GM12891 (cell line): ENCODE results near the gene ADAMTS19.

ENCODE experiments used
- DNase-seq: peaks from one replicate; pipeline ENCODE4 v3.0.0; 2011; ENCODE audit warnings: low spot score; ENCODE audit not compliant: insufficient read length
- FAIRE-seq: peaks from 2 replicates; lab custom pipeline; 2011; peaks lifted over from hg19 to GRCh38; lab: Jason Lieb, UNC
- PAX5 ChIP-seq: IDR thresholded peaks from 2 replicates; pipeline ENCODE4 v1.6.1; 2011; ENCODE audit warnings: low read length, moderate library complexity, mild to moderate bottlenecking; ENCODE audit not compliant: insufficient read depth, severe bottlenecking
- POLR2A ChIP-seq: IDR thresholded peaks from 2 replicates; pipeline ENCODE4 v1.6.1; 2011; ENCODE audit warnings: low read depth, low read length, control low read depth
- POLR2AphosphoS5 ChIP-seq: IDR thresholded peaks from 2 replicates; pipeline ENCODE4 v1.6.1; 2011; ENCODE audit warnings: low read depth, low read length, control low read depth
- POU2F2 ChIP-seq: IDR thresholded peaks from 2 replicates; pipeline ENCODE4 v1.6.1; 2011; ENCODE audit warnings: low read depth, mild to moderate bottlenecking, control low read depth, low read length, moderate library complexity
- SPI1 ChIP-seq: IDR thresholded peaks from 2 replicates; pipeline ENCODE4 v1.6.1; 2011; ENCODE audit warnings: low read depth, low read length, control low read depth
- TAF1 ChIP-seq: IDR thresholded peaks from 2 replicates; pipeline ENCODE4 v1.6.1; 2011; ENCODE audit warnings: low read depth, low read length, control low read depth

The ADAMTS19 gene

GRCh38 chr5:129656952-129657351 is 196.9 kb downstream of the ADAMTS19 start:
- TF ChIP-seq TAF1 = no peak
- DNase-seq (no peak), FAIRE-seq (no peak)

GRCh38 chr5:129658801-129659200 is 198.7 kb downstream of the ADAMTS19 start:
- FAIRE-seq = no peak

GRCh38 chr5:129661366-129662035 is 201.4 kb downstream of the ADAMTS19 start:
- FAIRE-seq (no peak), DNase-seq (no peak)
- TF ChIP-seq SPI1 (no peak), TAF1 (no peak), POU2F2 (no peak), PAX5 (no peak), POLR2AphosphoS5 (no peak), POLR2A (no peak)

More at GRCh38 chr5:129658801-129659200, 198.7 kb downstream of the ADAMTS19 start:
- no peak for TF ChIP-seq PAX5
- no peak for TF ChIP-seq POU2F2
- no peak for TF ChIP-seq SPI1
- TF ChIP-seq POLR2A = no peak
- no peak for TF ChIP-seq POLR2AphosphoS5
- TF ChIP-seq TAF1 = no peak
- no peak for DNase-seq

DNA sequence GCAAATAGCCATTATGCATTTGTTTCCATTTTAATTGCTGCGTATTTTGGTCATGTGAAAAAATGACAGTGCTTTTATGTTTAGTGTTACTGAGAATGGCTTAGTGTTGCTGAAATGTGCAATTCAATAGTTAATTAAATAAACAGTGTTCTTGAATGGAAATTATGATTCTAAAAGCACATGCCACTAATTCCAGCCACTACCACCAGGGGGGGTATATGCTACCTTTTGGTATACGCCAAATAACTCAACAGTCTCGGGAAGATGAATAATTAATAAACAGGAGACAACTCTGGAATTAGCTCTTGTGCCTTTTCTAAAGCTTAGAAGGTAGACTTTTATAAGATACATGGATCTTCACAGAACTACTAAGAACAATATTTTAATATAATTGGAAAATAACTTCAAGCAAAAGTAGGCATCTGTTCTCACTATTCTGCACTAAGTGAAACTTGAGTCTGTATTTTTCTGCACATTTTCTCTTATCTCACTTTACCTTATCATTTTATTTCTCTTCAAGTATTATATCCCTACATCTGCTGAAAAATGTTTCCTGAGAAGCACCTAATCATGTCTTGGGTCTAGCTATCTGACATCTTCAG is 204.3 kb downstream of the ADAMTS19 start:
- TF ChIP-seq POLR2A = no peak
- no peak for TF ChIP-seq TAF1
- TF ChIP-seq PAX5 = no peak
- no peak for TF ChIP-seq POLR2AphosphoS5
- TF ChIP-seq POU2F2 = no peak
- no peak for TF ChIP-seq SPI1
- no peak for FAIRE-seq
- DNase-seq = peak; percentile 2

DNA sequence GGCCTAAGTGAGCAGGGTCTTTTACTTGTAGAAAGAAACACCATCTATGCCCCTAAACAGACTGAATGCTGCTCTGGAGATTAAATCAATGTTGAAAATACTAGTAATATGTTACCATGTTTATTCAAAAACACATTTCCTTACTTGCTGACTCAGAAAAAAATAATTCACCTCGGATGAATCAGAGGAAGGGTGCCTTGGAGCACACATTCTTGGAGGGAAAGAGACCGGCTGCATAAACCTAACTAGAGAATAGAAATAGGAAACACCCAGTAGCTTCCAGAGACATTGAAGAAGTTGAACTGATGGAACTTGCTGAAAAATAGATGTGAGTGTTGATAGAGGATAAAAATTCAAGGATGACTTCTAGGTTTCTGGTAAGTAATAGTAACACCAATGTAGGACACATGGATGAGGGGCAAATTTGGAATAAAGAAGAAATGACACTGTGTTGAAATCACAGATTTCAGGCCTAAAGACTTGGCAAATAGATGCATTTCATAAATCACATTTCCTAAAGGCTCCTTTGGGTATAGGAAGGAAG is 210.9 kb downstream of the ADAMTS19 start:
- DNase-seq (no peak), FAIRE-seq (no peak)
- TF ChIP-seq TAF1 = no peak
- no peak for TF ChIP-seq PAX5
- no peak for TF ChIP-seq SPI1
- no peak for TF ChIP-seq POU2F2
- TF ChIP-seq POLR2AphosphoS5 = no peak
- TF ChIP-seq POLR2A = no peak

DNA sequence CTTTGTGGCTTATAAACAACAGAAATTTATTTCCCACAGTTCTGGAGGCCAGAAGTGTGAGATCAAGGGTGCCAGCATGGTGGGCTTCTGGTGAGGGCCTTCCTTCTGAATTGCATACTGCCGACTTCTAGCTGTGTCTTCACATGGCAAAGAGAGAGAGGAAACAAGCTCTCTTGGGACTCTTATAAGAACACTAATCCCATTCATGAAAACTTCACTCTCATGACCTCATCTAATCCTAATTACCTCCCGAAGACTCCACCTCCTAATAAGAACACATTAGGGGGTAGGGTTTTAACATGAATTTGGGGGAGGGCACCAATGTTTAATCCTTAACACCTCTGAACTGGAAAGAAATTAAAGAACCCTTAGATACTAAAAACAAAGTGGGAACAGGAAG is 211.9 kb downstream of the ADAMTS19 start:
- TF ChIP-seq POLR2A (no peak), TAF1 (no peak), POLR2AphosphoS5 (no peak), POU2F2 (no peak), SPI1 (no peak), PAX5 (no peak)
- DNase-seq = no peak
- FAIRE-seq = no peak

DNA sequence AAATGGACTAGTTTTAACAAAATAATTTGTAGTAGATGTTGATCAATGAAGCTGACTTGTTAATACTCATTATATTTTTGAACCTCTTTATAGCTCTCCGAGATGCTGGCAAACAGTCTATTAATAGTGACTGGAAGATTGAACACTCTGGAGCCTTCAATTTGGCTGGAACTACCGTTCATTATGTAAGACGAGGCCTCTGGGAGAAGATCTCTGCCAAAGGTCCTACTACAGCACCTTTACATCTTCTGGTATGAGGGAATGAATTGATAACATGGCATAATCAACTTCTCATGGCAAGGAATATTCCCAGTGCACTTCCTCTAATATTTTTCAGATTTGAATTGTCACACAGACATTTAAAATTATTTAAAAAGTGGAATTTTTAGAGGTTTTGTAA is 219.6 kb downstream of the ADAMTS19 start:
- no peak for TF ChIP-seq POLR2A
- no peak for TF ChIP-seq POLR2AphosphoS5
- TF ChIP-seq PAX5 = no peak
- TF ChIP-seq POU2F2 = no peak
- TF ChIP-seq SPI1 = no peak
- no peak for TF ChIP-seq TAF1
- FAIRE-seq (no peak), DNase-seq (no peak)

- FAIRE-seq = no peak
- TF ChIP-seq PAX5 (no peak), POLR2AphosphoS5 (no peak), TAF1 (no peak), SPI1 (no peak), POU2F2 (no peak), POLR2A (no peak)
- DNase-seq = no peak
Measured at GRCh38 chr5:129687941-129688340, 227.8 kb downstream of the ADAMTS19 start.

- DNase-seq = no peak
- no peak for TF ChIP-seq POLR2A
- TF ChIP-seq POU2F2 = no peak
- FAIRE-seq = no peak
Measured at GRCh38 chr5:129689045-129689444, 228.9 kb downstream of the ADAMTS19 start.

DNA sequence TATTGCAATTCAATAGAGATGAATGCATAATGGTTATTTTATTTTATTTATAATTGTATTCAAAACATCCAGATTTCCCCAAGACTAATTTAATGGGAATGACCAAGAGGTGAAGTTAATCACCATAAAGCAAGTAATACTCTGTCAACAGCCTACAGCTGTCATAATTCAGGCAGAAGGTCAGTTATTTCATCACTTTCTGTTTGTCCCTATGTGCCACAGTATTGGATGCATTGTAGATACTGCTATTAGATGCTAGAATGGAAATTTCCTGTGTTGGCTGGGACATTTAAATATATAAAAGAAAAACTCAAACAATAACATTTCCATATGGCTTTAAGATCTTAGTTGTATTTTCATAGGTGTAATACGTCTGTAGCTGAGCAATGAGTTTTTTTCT is 231.1 kb downstream of the ADAMTS19 start:
- DNase-seq (no peak), FAIRE-seq (no peak)
- no peak for TF ChIP-seq POLR2A
- TF ChIP-seq POU2F2 = no peak
- no peak for TF ChIP-seq SPI1
- TF ChIP-seq PAX5 = no peak
- no peak for TF ChIP-seq POLR2AphosphoS5
- no peak for TF ChIP-seq TAF1
